ENCODE measurements around the gene DMXL2. TPM values are rescaled to one million over a fixed set of nuclear protein-coding genes. Genes with fewer than 3 reads are reported as not detected.
A peak's percentile ranks its signal among the peaks of the same experiment; 100 is the strongest.
"Not testable (repeated sequence)": the region's sequence is repeated elsewhere in the genome, so short reads cannot be mapped to it uniquely, and the experiment has no call there.

The DMXL2 gene
- 10 to 100 TPM; 23.3 to 52.5 TPM for total RNA-seq
- polyA plus RNA-seq, result 10 to 100 TPM in 1 of 2 donors, 1 to 10 TPM in 1; 7.1 to 15.5 TPM
- long read RNA-seq, donor 1, partial matches to known transcripts, result 3 of 15 reads
- long read RNA-seq, donor 1, other reads (novel, unspliced or antisense), result 10 of 15 reads
- long read RNA-seq, donor 2, partial matches to known transcripts, result 5 of 11 reads
- long read RNA-seq, donor 2, other reads (novel, unspliced or antisense), result 6 of 11 reads

GRCh38 chr15:51622604-51623370 lies at the start of gene DMXL2:
DMXL2 (minus strand) TSS chr15:51622771; CDS start chr15:51622545, 226 bp downstream.
- WGBS, 2 donors, result 0% methylated on average over 83 of the region's 83 CpGs
- no peaks in the 10 kb centered on the region for H3K4me1 ChIP-seq (ENCODE audit: control insufficient read depth in 1 of 2, insufficient read depth in 2 of 2, low read length in 2 of 2)
- H3K36me3 ChIP-seq (ENCODE audit: control insufficient read depth in 1 of 2, insufficient read depth in 2 of 2, low read length in 1 of 2), result no peaks in the 10 kb centered on the region
- H3K27me3 ChIP-seq (ENCODE audit: control insufficient read depth in 1 of 2, insufficient read depth in 2 of 2, low read length in 1 of 2), result no peaks in the 10 kb centered on the region
- ATAC-seq (ENCODE audit: low FRiP score) (peak; percentile 91), DNase-seq (peak; percentile 92 to 95)
- H3K27ac ChIP-seq (ENCODE audit: low read depth in 1 of 2, low read length in 2 of 2), result peak within 1 kb of the TSS in 1 of 2 donors; percentile 2
- peak within 1 kb of the TSS; percentile 43 to 58 for H3K4me3 ChIP-seq (ENCODE audit: low read length in 2 of 2)
- intact Hi-C loops (cut with DNase I), result no loop called here
- H3K9me3 ChIP-seq (ENCODE audit: control insufficient read depth, low read length), result no peaks in the 10 kb centered on the region

GRCh38 chr15:51672155-51672687 lies 49.6 kb upstream of the DMXL2 start:
- no peak for ATAC-seq (ENCODE audit: low FRiP score)
- Histone ChIP-seq H3K36me3 (ENCODE audit: control insufficient read depth in 1 of 2, insufficient read depth in 2 of 2, low read length in 1 of 2) (no peaks in the 10 kb centered on the region), H3K4me3 (ENCODE audit: low read length in 2 of 2) (no peak overlapping the region), H3K27me3 (ENCODE audit: control insufficient read depth in 1 of 2, insufficient read depth in 2 of 2, low read length in 1 of 2) (no peaks in the 10 kb centered on the region), H3K4me1 (ENCODE audit: control insufficient read depth in 1 of 2, insufficient read depth in 2 of 2, low read length in 2 of 2) (no peaks in the 10 kb centered on the region), H3K27ac (ENCODE audit: low read depth in 1 of 2, low read length in 2 of 2) (no peak overlapping the region), H3K9me3 (ENCODE audit: control insufficient read depth, low read length) (peaks cover 2% of the 10 kb centered on the region)
- WGBS, 2 donors, result 16 to 18% methylated on average over 9 of the region's 9 CpGs
- no peak for DNase-seq
- intact Hi-C loops (cut with DNase I), result no loop called here

- 62 to 68% methylated on average over 2 of the region's 2 CpGs for WGBS, 2 donors
- Histone ChIP-seq H3K4me3 (ENCODE audit: low read length in 2 of 2) (no peak overlapping the region), H3K36me3 (ENCODE audit: control insufficient read depth in 1 of 2, insufficient read depth in 2 of 2, low read length in 1 of 2) (no peaks in the 10 kb centered on the region), H3K4me1 (ENCODE audit: control insufficient read depth in 1 of 2, insufficient read depth in 2 of 2, low read length in 2 of 2) (no peaks in the 10 kb centered on the region), H3K27ac (ENCODE audit: low read depth in 1 of 2, low read length in 2 of 2) (no peak overlapping the region), H3K27me3 (ENCODE audit: control insufficient read depth in 1 of 2, insufficient read depth in 2 of 2, low read length in 1 of 2) (no peaks in the 10 kb centered on the region), H3K9me3 (ENCODE audit: control insufficient read depth, low read length) (no peaks in the 10 kb centered on the region)
- intact Hi-C loops (cut with DNase I), result no loop called here
- ATAC-seq (ENCODE audit: low FRiP score), result no peak
- no peak for DNase-seq
These were observed 46.8 kb upstream of the DMXL2 start for GRCh38 chr15:51669381-51669780.

GRCh38 chr15:51668446-51668845 lies 45.9 kb upstream of the DMXL2 start:
- intact Hi-C loops (cut with DNase I), result no loop called here
- WGBS, 2 donors, result 76 to 77% methylated on average over 5 of the region's 5 CpGs
- no peak for DNase-seq
- no peaks in the 10 kb centered on the region for H3K27me3 ChIP-seq (ENCODE audit: control insufficient read depth in 1 of 2, insufficient read depth in 2 of 2, low read length in 1 of 2)
- no peaks in the 10 kb centered on the region for H3K9me3 ChIP-seq (ENCODE audit: control insufficient read depth, low read length)
- peak; percentile 19 for ATAC-seq (ENCODE audit: low FRiP score)
- no peak overlapping the region for H3K27ac ChIP-seq (ENCODE audit: low read depth in 1 of 2, low read length in 2 of 2)
- H3K36me3 ChIP-seq (ENCODE audit: control insufficient read depth in 1 of 2, insufficient read depth in 2 of 2, low read length in 1 of 2), result no peaks in the 10 kb centered on the region
- H3K4me1 ChIP-seq (ENCODE audit: control insufficient read depth in 1 of 2, insufficient read depth in 2 of 2, low read length in 2 of 2), result no peaks in the 10 kb centered on the region
- no peak overlapping the region for H3K4me3 ChIP-seq (ENCODE audit: low read length in 2 of 2)

- Histone ChIP-seq H3K27ac (ENCODE audit: low read depth in 1 of 2, low read length in 2 of 2) (no peak overlapping the region), H3K4me1 (ENCODE audit: control insufficient read depth in 1 of 2, insufficient read depth in 2 of 2, low read length in 2 of 2) (no peaks in the 10 kb centered on the region), H3K36me3 (ENCODE audit: control insufficient read depth in 1 of 2, insufficient read depth in 2 of 2, low read length in 1 of 2) (no peaks in the 10 kb centered on the region), H3K27me3 (ENCODE audit: control insufficient read depth in 1 of 2, insufficient read depth in 2 of 2, low read length in 1 of 2) (no peaks in the 10 kb centered on the region), H3K9me3 (ENCODE audit: control insufficient read depth, low read length) (no peaks in the 10 kb centered on the region), H3K4me3 (ENCODE audit: low read length in 2 of 2) (no peak overlapping the region)
- WGBS, 2 donors, result 57 to 70% methylated on average over 6 of the region's 6 CpGs
- ATAC-seq (ENCODE audit: low FRiP score) (no peak), DNase-seq (no peak)
- intact Hi-C loops (cut with DNase I), result no loop called here
These were observed 44.9 kb upstream of the DMXL2 start for GRCh38 chr15:51667478-51667877.

- DNase-seq, result no peak
- H3K27me3 ChIP-seq (ENCODE audit: control insufficient read depth in 1 of 2, insufficient read depth in 2 of 2, low read length in 1 of 2), result no peaks in the 10 kb centered on the region
- no peaks in the 10 kb centered on the region for H3K9me3 ChIP-seq (ENCODE audit: control insufficient read depth, low read length)
- H3K4me3 ChIP-seq (ENCODE audit: low read length in 2 of 2), result no peak overlapping the region
- H3K27ac ChIP-seq (ENCODE audit: low read depth in 1 of 2, low read length in 2 of 2), result no peak overlapping the region
- 81 to 87% methylated on average over 2 of the region's 2 CpGs for WGBS, 2 donors
- H3K4me1 ChIP-seq (ENCODE audit: control insufficient read depth in 1 of 2, insufficient read depth in 2 of 2, low read length in 2 of 2), result no peaks in the 10 kb centered on the region
- H3K36me3 ChIP-seq (ENCODE audit: control insufficient read depth in 1 of 2, insufficient read depth in 2 of 2, low read length in 1 of 2), result no peaks in the 10 kb centered on the region
- intact Hi-C loops (cut with DNase I), result no loop called here
- ATAC-seq (ENCODE audit: low FRiP score), result no peak
These were observed 38.5 kb upstream of the DMXL2 start for GRCh38 chr15:51661072-51661471.

GRCh38 chr15:51658664-51659063 lies 36.1 kb upstream of the DMXL2 start:
- H3K36me3 ChIP-seq (ENCODE audit: control insufficient read depth in 1 of 2, insufficient read depth in 2 of 2, low read length in 1 of 2), result no peaks in the 10 kb centered on the region
- no peaks in the 10 kb centered on the region for H3K9me3 ChIP-seq (ENCODE audit: control insufficient read depth, low read length)
- H3K4me1 ChIP-seq (ENCODE audit: control insufficient read depth in 1 of 2, insufficient read depth in 2 of 2, low read length in 2 of 2), result no peaks in the 10 kb centered on the region
- no peak overlapping the region for H3K27ac ChIP-seq (ENCODE audit: low read depth in 1 of 2, low read length in 2 of 2)
- no peak overlapping the region for H3K4me3 ChIP-seq (ENCODE audit: low read length in 2 of 2)
- no peak for ATAC-seq (ENCODE audit: low FRiP score)
- intact Hi-C loops (cut with DNase I), result no loop called here
- no peaks in the 10 kb centered on the region for H3K27me3 ChIP-seq (ENCODE audit: control insufficient read depth in 1 of 2, insufficient read depth in 2 of 2, low read length in 1 of 2)
- no peak for DNase-seq
- WGBS, 2 donors, result 74 to 82% methylated on average over 3 of the region's 3 CpGs

GRCh38 chr15:51655401-51656057 lies 33.0 kb upstream of the DMXL2 start:
- H3K27me3 ChIP-seq (ENCODE audit: control insufficient read depth in 1 of 2, insufficient read depth in 2 of 2, low read length in 1 of 2); H3K9me3 ChIP-seq (ENCODE audit: control insufficient read depth, low read length); H3K4me1 ChIP-seq (ENCODE audit: control insufficient read depth in 1 of 2, insufficient read depth in 2 of 2, low read length in 2 of 2); H3K4me3 ChIP-seq (ENCODE audit: low read length in 2 of 2); intact Hi-C loops (cut with DNase I); DNase-seq; H3K36me3 ChIP-seq (ENCODE audit: control insufficient read depth in 1 of 2, insufficient read depth in 2 of 2, low read length in 1 of 2); ATAC-seq (ENCODE audit: low FRiP score); H3K27ac ChIP-seq (ENCODE audit: low read depth in 1 of 2, low read length in 2 of 2): not testable (repeated sequence)
- 92 to 94% methylated on average over 24 of the region's 24 CpGs for WGBS, 2 donors
